GM11168 (cell line): Measurements from ENCODE around the gene RFX7.
"Not testable (repeated sequence)": the region's sequence is repeated elsewhere in the genome, so short reads cannot be mapped to it uniquely, and the experiment has no call there.

Experiments
- in situ Hi-C: fragments of 300-500 bp; cut with MboI; formaldehyde crosslinking; loops from one replicate; pipeline ENCODE4 v1.12.0; 2022; ENCODE audit warnings: low sequenced_read_pairs; ENCODE audit not compliant: unreplicated experiment

The RFX7 gene

GRCh38 chr15:56243163-56244037 lies at the start of gene RFX7:
Gene RFX7 (minus strand): TSS chr15:56243879. CDS start chr15:56243285, 594 bp downstream.
- in situ Hi-C loops = no loop called here

GRCh38 chr15:56292546-56293316 lies 49.1 kb upstream of the RFX7 start:
- in situ Hi-C loops = no loop called here

- in situ Hi-C loops = no loop called here
These were observed 48.1 kb upstream of the RFX7 start for GRCh38 chr15:56291741-56292140.

- in situ Hi-C loops = no loop called here
These were observed 42.5 kb upstream of the RFX7 start for GRCh38 chr15:56286213-56286612.

GRCh38 chr15:56281145-56281544 lies 37.5 kb upstream of the RFX7 start:
- in situ Hi-C loops = no loop called here

- in situ Hi-C loops = no loop called here
These were observed 30.0 kb upstream of the RFX7 start for GRCh38 chr15:56273724-56274123.

GRCh38 chr15:56272454-56272853 lies 28.8 kb upstream of the RFX7 start:
- in situ Hi-C loops = no loop called here

GRCh38 chr15:56266465-56266864 lies 22.8 kb upstream of the RFX7 start:
- in situ Hi-C loops = not testable (repeated sequence)

GRCh38 chr15:56261854-56262509 lies 18.3 kb upstream of the RFX7 start:
- in situ Hi-C loops = no loop called here

GRCh38 chr15:56257306-56257705 lies 13.6 kb upstream of the RFX7 start:
- in situ Hi-C loops = not testable (repeated sequence)

GRCh38 chr15:56254265-56254664 lies 10.6 kb upstream of the RFX7 start:
- in situ Hi-C loops = no loop called here

- in situ Hi-C loops = no loop called here
These were observed 8.7 kb upstream of the RFX7 start for GRCh38 chr15:56252386-56252785.

- in situ Hi-C loops = no loop called here
These were observed 7.8 kb upstream of the RFX7 start for GRCh38 chr15:56251315-56252095.

- in situ Hi-C loops = no loop called here
These were observed 6.9 kb upstream of the RFX7 start for GRCh38 chr15:56250626-56251025.

GRCh38 chr15:56249092-56249491 lies 5.4 kb upstream of the RFX7 start:
- in situ Hi-C loops = loop anchor here (5.0 kb wide), 1 partner anchor 178 kb away; no protein-coding TSS in a partner anchor

GRCh38 chr15:56248311-56248992 lies 4.8 kb upstream of the RFX7 start:
- in situ Hi-C loops = loop anchor here (5.0 kb wide), 1 partner anchor 179 kb away; no protein-coding TSS in a partner anchor

GRCh38 chr15:56247266-56247665 lies 3.6 kb upstream of the RFX7 start:
- in situ Hi-C loops = loop anchor here (5.0 kb wide), 1 partner anchor 180 kb away; no protein-coding TSS in a partner anchor

GRCh38 chr15:56245871-56246814 lies 2.5 kb upstream of the RFX7 start:
- in situ Hi-C loops = loop anchor here (5.0 kb wide), 1 partner anchor 181 kb away; no protein-coding TSS in a partner anchor
